Measurements from ENCODE around the gene EML1.

The EML1 gene, protein sequence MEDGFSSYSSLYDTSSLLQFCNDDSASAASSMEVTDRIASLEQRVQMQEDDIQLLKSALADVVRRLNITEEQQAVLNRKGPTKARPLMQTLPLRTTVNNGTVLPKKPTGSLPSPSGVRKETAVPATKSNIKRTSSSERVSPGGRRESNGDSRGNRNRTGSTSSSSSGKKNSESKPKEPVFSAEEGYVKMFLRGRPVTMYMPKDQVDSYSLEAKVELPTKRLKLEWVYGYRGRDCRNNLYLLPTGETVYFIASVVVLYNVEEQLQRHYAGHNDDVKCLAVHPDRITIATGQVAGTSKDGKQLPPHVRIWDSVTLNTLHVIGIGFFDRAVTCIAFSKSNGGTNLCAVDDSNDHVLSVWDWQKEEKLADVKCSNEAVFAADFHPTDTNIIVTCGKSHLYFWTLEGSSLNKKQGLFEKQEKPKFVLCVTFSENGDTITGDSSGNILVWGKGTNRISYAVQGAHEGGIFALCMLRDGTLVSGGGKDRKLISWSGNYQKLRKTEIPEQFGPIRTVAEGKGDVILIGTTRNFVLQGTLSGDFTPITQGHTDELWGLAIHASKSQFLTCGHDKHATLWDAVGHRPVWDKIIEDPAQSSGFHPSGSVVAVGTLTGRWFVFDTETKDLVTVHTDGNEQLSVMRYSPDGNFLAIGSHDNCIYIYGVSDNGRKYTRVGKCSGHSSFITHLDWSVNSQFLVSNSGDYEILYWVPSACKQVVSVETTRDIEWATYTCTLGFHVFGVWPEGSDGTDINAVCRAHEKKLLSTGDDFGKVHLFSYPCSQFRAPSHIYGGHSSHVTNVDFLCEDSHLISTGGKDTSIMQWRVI

GRCh38 chr14:99793213-99794150, at the start of gene EML1:
Gene EML1 (plus strand): TSS chr14:99793413. CDS start chr14:99793477, 64 bp downstream.
- peak; percentile 72 for DNase-seq (ENCODE audit: low read depth)

DNA sequence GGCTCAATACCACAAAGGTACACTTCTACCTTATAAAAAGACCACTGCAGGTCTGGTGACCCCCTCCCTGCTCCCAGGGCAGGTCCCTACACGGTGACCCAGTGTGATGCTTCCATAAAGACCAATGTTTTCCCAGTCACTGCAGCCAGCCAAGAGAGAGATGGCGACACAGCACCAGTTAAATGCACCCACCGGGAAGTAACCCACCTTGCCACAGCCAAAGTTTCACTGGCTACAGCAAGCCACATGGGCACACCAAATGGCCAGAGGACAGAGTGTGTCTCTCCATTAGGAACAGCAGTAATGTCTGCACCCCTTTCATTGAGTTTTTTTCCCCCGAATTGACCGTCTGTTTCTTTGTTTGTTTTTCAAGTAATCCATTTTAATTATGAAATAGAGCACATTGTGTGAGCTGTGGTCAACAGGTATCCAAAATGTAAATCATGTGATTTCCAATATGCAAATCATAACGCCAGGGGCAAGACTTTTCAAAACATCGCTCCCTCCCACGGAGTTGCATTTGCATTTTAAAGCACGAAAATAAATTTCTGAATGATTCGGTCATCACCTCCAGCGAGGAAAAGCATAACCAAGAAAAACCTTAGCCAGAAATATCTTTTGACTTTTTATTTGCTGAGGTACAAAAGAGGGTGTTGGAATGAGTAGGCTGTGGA, 48.9 kb upstream of the EML1 start:
- no peak for DNase-seq (ENCODE audit: low read depth)

GRCh38 chr14:99744873-99745224, 48.4 kb upstream of the EML1 start:
- DNase-seq (ENCODE audit: low read depth) = no peak

GRCh38 chr14:99745307-99745951, 47.8 kb upstream of the EML1 start:
- DNase-seq (ENCODE audit: low read depth) = no peak

DNA sequence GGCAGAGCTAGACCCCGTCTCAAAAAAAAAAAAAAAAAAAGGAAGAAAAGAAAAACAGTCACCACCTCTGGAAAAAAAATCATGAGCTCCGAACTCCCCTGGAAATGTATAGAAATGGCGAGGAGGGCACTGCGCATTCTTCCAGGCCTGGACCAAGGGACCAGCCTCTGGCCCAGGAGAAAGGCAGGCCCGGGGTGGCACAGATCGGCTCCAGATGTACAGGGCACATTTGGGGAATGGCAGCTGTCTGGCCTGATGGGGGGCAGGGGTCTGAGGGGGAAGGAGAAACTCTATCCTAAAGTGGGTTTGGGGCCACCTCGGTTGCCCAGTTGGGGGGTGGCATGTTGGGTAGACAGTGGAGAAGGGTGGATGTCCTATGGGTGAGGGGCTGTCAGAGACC, 46.0 kb upstream of the EML1 start:
- no peak for DNase-seq (ENCODE audit: low read depth)

DNA sequence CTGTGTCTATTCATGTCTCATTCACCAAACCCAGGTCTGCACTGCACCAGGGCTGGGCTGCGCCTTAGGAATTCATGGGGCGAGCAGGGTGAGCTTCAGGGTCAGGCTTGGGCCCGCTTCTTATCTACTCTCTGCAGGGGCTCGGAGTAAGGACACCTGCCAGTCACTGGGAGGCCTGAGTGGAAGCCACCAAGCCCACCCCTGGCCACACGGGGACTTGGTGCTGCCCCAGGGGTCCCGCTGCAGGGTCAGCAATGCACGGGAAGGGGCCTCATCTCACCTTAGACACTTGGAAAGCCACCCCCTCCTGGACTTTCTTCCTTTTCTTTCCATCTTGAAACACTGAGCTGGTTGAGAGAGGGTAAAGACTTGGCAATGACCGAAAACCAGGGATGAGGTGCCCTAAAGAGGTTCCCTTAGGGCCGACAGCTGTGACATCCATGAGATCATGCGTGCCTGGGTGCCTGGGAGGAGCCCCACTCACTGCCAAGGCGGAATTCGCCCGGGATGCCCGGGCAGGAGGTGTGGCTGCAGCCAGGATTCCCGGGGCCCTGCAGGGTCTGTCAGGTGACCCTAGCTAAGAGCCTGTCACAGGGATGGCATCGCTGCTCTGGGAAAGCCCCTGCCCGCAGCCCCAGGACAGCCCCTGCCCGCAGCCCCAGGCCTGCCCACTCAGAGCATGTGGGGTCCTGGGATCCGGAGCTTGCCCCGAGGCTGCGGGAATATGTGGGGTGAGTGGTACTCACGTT, 45.5 kb upstream of the EML1 start:
- no peak for DNase-seq (ENCODE audit: low read depth)

DNA sequence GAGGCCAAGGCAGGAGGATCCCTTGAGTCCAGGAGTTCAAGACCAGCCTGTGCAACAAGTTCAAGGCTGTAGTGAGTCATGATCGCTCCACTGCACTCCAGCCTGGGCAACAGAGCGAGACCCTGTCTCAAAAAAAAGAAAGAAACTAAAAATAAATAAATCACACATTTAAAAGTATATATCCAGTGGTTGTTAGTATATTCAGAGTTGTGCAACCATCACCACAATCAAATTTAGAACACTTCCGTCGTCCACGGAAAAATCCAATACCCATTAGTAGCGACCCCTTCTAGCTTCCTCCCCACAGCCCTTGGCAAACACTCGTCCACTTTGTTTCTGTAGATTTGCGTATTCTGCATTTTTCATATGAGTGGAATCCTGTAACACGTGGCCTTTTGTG, 44.7 kb upstream of the EML1 start:
- DNase-seq (ENCODE audit: low read depth) = no peak

DNA sequence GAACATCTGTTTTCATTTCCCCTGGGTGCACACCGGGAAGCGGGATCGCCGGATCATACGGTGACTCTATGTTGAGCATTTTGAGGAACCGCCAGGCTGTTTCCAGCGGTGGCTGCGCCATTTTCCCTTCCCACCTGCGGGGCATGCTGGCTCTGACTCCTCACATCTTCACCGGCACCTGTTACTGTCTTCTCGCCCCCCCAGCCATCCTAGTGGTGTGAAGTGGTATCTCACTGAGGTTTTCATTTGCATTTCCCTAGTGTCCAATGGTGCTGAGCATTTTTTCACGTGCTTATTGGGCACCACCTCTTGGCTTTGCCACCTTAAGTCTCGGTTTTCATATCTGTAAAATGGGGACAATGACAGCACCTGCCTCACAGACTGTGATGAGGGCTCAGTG, 44.1 kb upstream of the EML1 start:
- DNase-seq (ENCODE audit: low read depth) = no peak

DNA sequence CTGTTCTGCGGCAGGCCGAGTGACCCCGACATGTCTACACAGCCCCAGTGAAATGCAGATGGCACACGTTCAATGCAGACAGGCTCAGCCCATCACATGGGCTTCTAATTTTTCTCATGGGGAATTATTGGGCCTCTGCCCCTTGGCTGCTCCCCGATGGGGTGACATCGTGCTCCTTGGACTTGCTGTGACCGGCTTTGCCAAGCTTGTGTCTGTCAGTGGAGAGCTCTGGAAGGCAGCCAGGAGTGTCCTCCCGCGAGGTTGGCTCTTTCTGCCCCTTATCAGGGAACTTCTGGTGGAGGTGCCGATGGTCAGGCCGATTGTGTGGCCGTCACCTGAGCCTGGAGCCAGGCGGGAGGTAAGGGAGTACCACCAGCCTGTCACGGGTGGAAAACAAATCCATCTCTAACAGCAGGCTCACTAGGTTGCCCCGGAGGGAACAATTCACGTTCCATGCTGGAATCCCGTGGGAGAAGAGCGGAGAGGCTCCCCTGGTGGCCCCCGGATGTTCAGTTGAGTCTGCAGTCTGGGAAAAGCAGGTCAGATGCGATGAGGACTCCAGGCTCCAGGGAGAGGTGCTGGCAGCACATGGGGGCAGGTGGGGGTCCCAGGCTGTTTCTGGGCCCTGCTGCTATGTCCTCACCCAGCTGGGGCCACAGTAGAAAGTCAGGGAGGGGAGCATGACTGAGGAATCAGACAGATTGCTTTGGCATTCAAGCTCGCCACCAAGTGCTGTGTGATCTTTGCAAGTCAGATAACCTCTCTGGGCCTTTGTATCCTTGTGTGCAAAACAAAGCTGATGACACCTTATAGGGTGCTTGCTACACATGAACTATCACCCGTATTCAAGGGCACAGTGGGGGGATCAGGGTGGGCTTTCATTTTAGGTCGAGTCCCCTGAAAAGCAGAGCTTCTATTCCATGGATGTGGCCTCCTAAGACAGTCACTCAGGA, 43.2 kb upstream of the EML1 start:
- DNase-seq (ENCODE audit: low read depth) = no peak

DNA sequence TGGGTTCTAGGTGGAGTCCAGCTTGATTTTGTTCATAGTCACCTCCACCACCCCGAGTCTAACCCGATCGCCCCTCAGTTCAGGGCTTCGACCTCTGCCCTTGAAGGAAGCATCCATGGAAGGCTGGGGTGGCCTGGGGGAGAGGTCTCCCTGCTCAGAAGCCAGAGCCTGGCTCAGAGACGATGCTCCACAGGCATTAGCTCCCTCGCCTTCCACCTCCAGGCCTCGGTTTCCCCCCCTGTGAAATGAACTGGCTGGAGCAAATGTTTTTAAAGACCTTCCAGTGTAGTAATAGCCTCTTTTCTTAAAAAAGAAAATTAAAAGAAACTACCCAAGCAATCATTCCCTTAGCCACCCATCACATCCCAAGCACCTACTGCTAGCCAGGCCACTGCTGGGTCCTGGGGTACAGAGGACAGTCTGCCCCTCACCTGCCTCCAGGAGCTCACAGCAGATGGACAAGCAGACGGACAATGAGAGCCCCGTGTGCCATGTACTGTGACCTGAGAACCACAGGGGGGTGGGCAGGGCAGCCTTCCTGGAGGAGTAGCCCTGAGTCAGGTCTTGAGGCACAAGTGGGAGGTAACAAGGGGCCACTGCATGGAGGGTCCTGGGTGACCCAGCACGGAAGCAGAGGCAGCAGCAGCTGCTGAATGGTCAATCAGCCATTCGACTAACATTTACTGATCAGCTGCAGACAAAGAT, 42.3 kb upstream of the EML1 start:
- DNase-seq (ENCODE audit: low read depth) = no peak

- no peak for DNase-seq (ENCODE audit: low read depth)
Measured at GRCh38 chr14:99751539-99752485, 41.4 kb upstream of the EML1 start.

- DNase-seq (ENCODE audit: low read depth) = no peak
Measured at GRCh38 chr14:99752486-99753121, 40.6 kb upstream of the EML1 start.

DNA sequence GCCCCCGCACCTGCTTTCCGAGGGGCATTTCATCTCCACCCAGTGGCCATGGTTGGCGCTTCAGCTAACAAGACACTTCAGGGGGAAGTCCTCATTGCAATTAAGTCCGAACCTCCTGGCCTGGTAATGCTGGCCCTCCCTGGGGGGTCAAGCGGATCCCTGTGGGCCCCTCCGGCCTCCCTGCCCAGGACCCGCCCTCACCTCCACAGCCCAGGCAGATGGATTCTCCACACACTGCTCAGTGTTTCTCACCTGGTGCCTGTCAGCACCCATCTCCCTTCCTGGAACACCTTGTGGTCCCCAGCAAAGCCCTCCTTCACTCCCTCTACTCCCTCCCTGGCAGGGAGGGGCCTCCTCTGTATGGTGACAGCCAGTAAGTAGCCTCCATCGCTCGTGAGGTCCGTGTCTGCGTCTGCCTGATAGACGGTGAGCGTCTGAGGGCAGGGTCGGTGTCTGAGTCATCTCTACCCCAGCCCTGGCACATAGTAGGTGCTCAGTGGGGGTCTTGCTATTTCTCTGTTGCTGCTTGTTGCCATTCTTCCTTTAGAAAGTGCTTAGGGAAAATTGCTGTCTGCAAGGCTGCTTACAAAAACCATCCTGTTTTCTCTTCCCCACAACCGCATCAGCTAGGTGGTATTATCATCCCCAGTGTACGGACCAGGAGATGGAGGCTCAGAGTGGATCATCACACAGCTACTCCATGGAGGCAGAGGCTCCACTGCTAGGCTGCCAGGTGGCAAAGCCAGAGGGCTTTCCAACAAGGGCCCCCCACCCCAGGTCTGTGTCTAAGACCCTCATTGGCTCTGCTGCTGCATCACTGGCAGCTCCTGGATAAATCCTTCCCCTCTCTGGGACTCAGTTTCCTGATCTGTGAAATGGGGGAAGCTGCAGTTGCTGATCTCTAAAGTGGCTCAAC, 39.7 kb upstream of the EML1 start:
- no peak for DNase-seq (ENCODE audit: low read depth)

DNA sequence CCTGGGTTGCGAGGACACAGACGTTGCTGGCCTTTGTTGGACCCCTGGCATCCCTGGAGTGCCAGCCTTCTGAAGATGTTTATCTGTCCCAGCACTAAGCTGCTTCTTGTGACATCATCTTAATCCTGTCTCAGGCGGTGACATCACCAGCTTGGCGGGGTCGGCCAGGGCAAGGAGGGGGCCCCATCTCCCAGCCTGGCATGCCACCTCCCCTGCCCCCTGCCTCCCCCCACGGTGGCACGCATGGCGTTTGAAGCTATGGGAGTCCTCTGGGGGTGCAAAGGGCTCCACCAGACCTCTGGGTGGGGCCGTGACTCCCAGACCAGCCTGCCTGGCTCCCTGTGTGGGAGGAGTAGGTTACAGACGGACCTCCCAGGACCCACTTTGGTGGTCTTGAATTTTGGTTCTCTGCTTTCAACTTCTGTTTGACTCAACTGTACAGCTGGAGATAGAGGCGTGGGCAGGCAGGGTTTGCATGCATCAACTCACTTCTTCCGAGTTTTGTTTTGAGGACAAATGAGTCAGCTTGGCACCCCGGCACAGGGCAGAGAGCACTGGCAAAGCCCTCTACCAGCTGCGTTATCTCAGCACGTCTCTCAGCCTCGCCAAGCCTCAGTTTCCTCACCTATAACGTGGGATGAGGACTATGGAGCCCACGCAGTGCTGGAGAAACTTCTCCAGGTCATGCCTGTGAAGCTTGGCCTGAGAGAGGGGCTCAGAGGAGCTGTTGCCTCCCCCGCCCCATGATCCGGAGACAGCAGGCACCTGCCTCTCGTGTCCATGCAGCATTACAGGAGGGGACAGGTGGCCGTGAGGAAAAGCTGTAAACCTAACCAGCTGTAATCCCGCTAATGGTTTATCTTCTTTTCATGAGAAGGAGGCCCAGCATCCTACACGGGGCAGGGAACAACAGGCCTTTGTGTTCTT, 38.8 kb upstream of the EML1 start:
- no peak for DNase-seq (ENCODE audit: low read depth)

GRCh38 chr14:99755068-99755405, 38.2 kb upstream of the EML1 start:
- DNase-seq (ENCODE audit: low read depth) = no peak

Data from activated T-cell treated with anti-CD3 and anti-CD28 coated beads for 48 hours (primary cell).